H9 (cell line): ENCODE results near the gene TNK2. TPM values are rescaled to one million over a fixed set of nuclear protein-coding genes. Genes with fewer than 3 reads are reported as not detected.
"Not testable (repeated sequence)": the region's sequence is repeated elsewhere in the genome, so short reads cannot be mapped to it uniquely, and the experiment has no call there.

Experiments
- DNase-seq: peaks from one replicate; pipeline ENCODE4 v3.0.0-alpha.2; 2017
- H2AFZ ChIP-seq: one replicate; pipeline ENCODE4 v1.6.1; 2013; ENCODE audit warnings: mild to moderate bottlenecking, low read length, control low read depth, moderate library complexity
- H2AK5ac ChIP-seq: 2 replicates; pipeline ENCODE4 v1.6.1; 2013; ENCODE audit warnings: low read length, control low read depth, mixed read lengths; ENCODE audit not compliant: insufficient read length
- H2BK120ac ChIP-seq: one replicate; pipeline ENCODE4 v1.6.1; 2013; ENCODE audit warnings: low read depth, mild to moderate bottlenecking, low read length, control low read depth, inconsistent platforms; ENCODE audit not compliant: poor library complexity, severe bottlenecking
- H2BK12ac ChIP-seq: 2 replicates; pipeline ENCODE4 v1.6.1; 2013; ENCODE audit warnings: low read length, control low read depth, mixed read lengths, low read depth; ENCODE audit not compliant: insufficient read length
- H2BK15ac ChIP-seq: 2 replicates; pipeline ENCODE4 v1.6.1; 2013; ENCODE audit warnings: low read depth, low read length, control low read depth
- H2BK20ac ChIP-seq: one replicate; pipeline ENCODE4 v1.6.1; 2013; ENCODE audit warnings: low read depth, mild to moderate bottlenecking, low read length, control low read depth, inconsistent platforms; ENCODE audit not compliant: poor library complexity, severe bottlenecking
- H2BK5ac ChIP-seq: 2 replicates; pipeline ENCODE4 v1.6.1; 2013; ENCODE audit warnings: low read length, control low read depth, mixed read lengths; ENCODE audit not compliant: insufficient read length
- H3K14ac ChIP-seq: 2 replicates; pipeline ENCODE4 v1.6.1; 2013; ENCODE audit warnings: low read length, control low read depth; ENCODE audit not compliant: insufficient read depth
- H3K18ac ChIP-seq: 2 replicates; pipeline ENCODE4 v1.6.1; 2013; ENCODE audit warnings: low read depth, mild to moderate bottlenecking, mixed read lengths, low read length, control low read depth; ENCODE audit not compliant: insufficient read length
- H3K23ac ChIP-seq: 2 replicates; pipeline ENCODE4 v1.6.1; 2013; ENCODE audit warnings: low read length, control low read depth, mixed read lengths, low read depth; ENCODE audit not compliant: insufficient read length
- H3K23me2 ChIP-seq: 2 replicates; pipeline ENCODE4 v1.6.1; 2013; ENCODE audit warnings: low read depth, mild to moderate bottlenecking, mixed read lengths, low read length, control low read depth; ENCODE audit not compliant: insufficient read length, poor library complexity, severe bottlenecking
- H3K27ac ChIP-seq: 2 replicates; pipeline ENCODE4 v1.5.1; 2013; ENCODE audit warnings: low read length, control low read depth, mixed read lengths, low read depth; ENCODE audit not compliant: insufficient read length
- H3K27me3 ChIP-seq: 2 replicates; pipeline ENCODE4 v1.6.1; 2013; ENCODE audit warnings: low read length, control low read depth, inconsistent platforms; ENCODE audit not compliant: insufficient read depth
- H3K4ac ChIP-seq: 2 replicates; pipeline ENCODE4 v1.6.1; 2013; ENCODE audit warnings: low read depth, mild to moderate bottlenecking, control low read depth, inconsistent platforms, low read length, moderate library complexity
- H3K4me1 ChIP-seq: 2 replicates; pipeline ENCODE4 v1.6.1; 2013; ENCODE audit warnings: low read length, control low read depth, inconsistent platforms; ENCODE audit not compliant: insufficient read depth
- H3K4me2 ChIP-seq: 2 replicates; pipeline ENCODE4 v1.6.1; 2013; ENCODE audit warnings: low read length, control low read depth, mixed read lengths; ENCODE audit not compliant: insufficient read length, insufficient read depth
- H3K56ac ChIP-seq: 2 replicates; pipeline ENCODE4 v1.6.1; 2013; ENCODE audit warnings: low read depth, mild to moderate bottlenecking, mixed read lengths, low read length, control low read depth; ENCODE audit not compliant: insufficient read length
- H3K79me1 ChIP-seq: 2 replicates; pipeline ENCODE4 v1.6.1; 2013; ENCODE audit warnings: low read depth, mild to moderate bottlenecking, moderate library complexity, low read length, control low read depth, inconsistent platforms; ENCODE audit not compliant: insufficient read depth, poor library complexity, severe bottlenecking
- H3K79me2 ChIP-seq: 2 replicates; pipeline ENCODE4 v1.6.1; 2013; ENCODE audit warnings: low read length, control low read depth, inconsistent platforms; ENCODE audit not compliant: insufficient read depth
- H3K9ac ChIP-seq: 2 replicates; pipeline ENCODE4 v1.6.1; 2013; ENCODE audit warnings: low read length, control low read depth, mixed read lengths; ENCODE audit not compliant: insufficient read length; ENCODE audit errors: extremely low read depth
- H3K9me3 ChIP-seq: one replicate; pipeline ENCODE4 v1.6.1; 2013; ENCODE audit warnings: low read depth, low read length, inconsistent platforms; ENCODE audit not compliant: control insufficient read depth
- H3T11ph ChIP-seq: one replicate; pipeline ENCODE4 v1.6.1; 2013; ENCODE audit warnings: mild to moderate bottlenecking, low read length, control low read depth, inconsistent platforms
- H4K20me1 ChIP-seq: one replicate; pipeline ENCODE4 v1.6.1; 2013; ENCODE audit not compliant: control insufficient read depth, insufficient read length, insufficient read depth
- H4K5ac ChIP-seq: 2 replicates; pipeline ENCODE4 v1.6.1; 2013; ENCODE audit warnings: low read depth, mild to moderate bottlenecking, mixed read lengths, low read length, control low read depth; ENCODE audit not compliant: insufficient read length
- H4K8ac ChIP-seq: replicated peaks from 2 replicates; pipeline ENCODE4 v1.6.1; 2013; ENCODE audit warnings: low read length, control low read depth, mixed read lengths, low read depth; ENCODE audit not compliant: insufficient read length
- H4K91ac ChIP-seq: 2 replicates; pipeline ENCODE4 v1.6.1; 2013; ENCODE audit warnings: low read depth, mild to moderate bottlenecking, moderate library complexity, mixed read lengths, low read length, control low read depth; ENCODE audit not compliant: insufficient read length
- H3K27ac Mint-ChIP-seq, 3 experiments: 2 replicates in 2 of 3; 3 replicates in 1 of 3; pipeline ENCODE4 v1.8.0; 2020 to 2021; ENCODE audit warnings: mixed read lengths in 3 of 3, mild to moderate bottlenecking in 1 of 3, moderate library complexity in 1 of 3
- H3K27me3 Mint-ChIP-seq: 2 replicates; pipeline ENCODE4 v1.8.0; 2021; ENCODE audit warnings: low read depth, mild to moderate bottlenecking, moderate library complexity, mixed read lengths
- H3K36me3 Mint-ChIP-seq, 3 experiments: 2 replicates in 2 of 3; 3 replicates in 1 of 3; pipeline ENCODE4 v1.8.0; 2020 to 2021; ENCODE audit warnings: low read depth in 3 of 3, mixed read lengths in 3 of 3; ENCODE audit not compliant: insufficient read depth in 1 of 3
- H3K4me1 Mint-ChIP-seq, 2 experiments: 2 replicates each; pipeline ENCODE4 v1.8.0; 2020; ENCODE audit warnings: mixed read lengths in 2 of 2
- H3K4me3 Mint-ChIP-seq, 2 experiments: 2 replicates in 1 of 2; 3 replicates in 1 of 2; pipeline ENCODE4 v1.8.0; 2020 to 2021; ENCODE audit warnings: mild to moderate bottlenecking in 2 of 2, mixed read lengths in 2 of 2, moderate library complexity in 1 of 2
- H3K9me3 Mint-ChIP-seq, 2 experiments: 2 replicates in 1 of 2; 3 replicates in 1 of 2; pipeline ENCODE4 v1.8.0; 2020; ENCODE audit warnings: mild to moderate bottlenecking in 2 of 2, mixed read lengths in 2 of 2, moderate library complexity in 1 of 2
- WGBS: extraction: QIAGEN DNeasy Blood & Tissue Kit; methylation state at CpG from one replicate; pipeline ENCODE4 v1.1.7; 2013; ENCODE audit warnings: missing lambda C conversion rate, low lambda C conversion rate, mixed read lengths; ENCODE audit not compliant: insufficient read length; ENCODE audit errors: extremely low coverage; 5-methylcytosine and 5-hydroxymethylcytosine counted together
- total RNA-seq: library from RNA; stranded (reverse); gene quantifications from 2 replicates; pipeline ENCODE4 v1.2.1, GENCODE V29; 2021
- TF ChIP-seq, protein P1 (sequence below): fragments of 200-600 bp; sonication (generic); conservative IDR thresholded peaks from 3 replicates; pipeline ENCODE4 v1.8.0; 2021; ENCODE audit warnings: antibody characterized with exemption, mild to moderate bottlenecking

Gene TNK2
- total RNA-seq, 1 experiment from 2014 or later: 34.5 TPM

DNA sequence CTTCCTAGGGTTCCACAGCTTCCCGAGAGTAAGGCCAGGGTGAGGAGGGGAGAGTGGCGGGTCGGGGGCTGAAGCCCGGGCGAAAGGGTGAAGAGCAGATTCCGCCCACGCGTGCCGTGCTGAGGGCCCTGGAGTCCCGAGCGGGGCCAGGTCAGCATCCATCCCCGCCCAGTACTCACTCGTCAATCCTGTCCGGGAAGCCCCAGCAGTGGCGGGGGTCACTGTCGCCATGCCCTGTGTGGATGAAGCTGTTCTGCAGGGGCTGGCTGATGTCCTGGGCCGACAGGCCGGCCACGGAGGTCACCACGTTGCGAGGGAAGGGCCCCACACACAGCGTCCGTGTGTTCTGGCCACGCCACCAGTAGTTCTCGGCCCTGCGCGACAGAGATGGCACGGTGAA lies 36.3 kb downstream of the TNK2 start:
- H3K18ac ChIP-seq: no peak overlapping the region
- no peak overlapping the region for H3K4me2 ChIP-seq
- H4K8ac ChIP-seq: no peak overlapping the region
- peaks cover 0 to 14% (median 11%) of the 10 kb centered on the region in 3 experiments; a peak in 6 of 7 replicates for H3K36me3 Mint-ChIP-seq
- no peaks in the 10 kb centered on the region for H3K79me1 ChIP-seq
- H4K5ac ChIP-seq: no peak overlapping the region
- no peak overlapping the region for H2BK5ac ChIP-seq
- H3K23ac ChIP-seq: no peak overlapping the region
- H3K79me2 ChIP-seq: no peaks in the 10 kb centered on the region
- H3K23me2 ChIP-seq: no peaks in the 10 kb centered on the region
- no peak overlapping the region for H3K56ac ChIP-seq
- no CpG with 5 or more reads among the region's 28 CpGs for WGBS
- H3K27ac Mint-ChIP-seq: no peak overlapping the region
- no peak overlapping the region for H2BK20ac ChIP-seq
- H2AFZ ChIP-seq: no peak overlapping the region
- no peak overlapping the region for H3K14ac ChIP-seq
- no peak overlapping the region for H2BK120ac ChIP-seq
- H2AK5ac ChIP-seq: no peak overlapping the region
- no peak overlapping the region for H3K4me3 Mint-ChIP-seq
- H3K4me1 Mint-ChIP-seq: no peaks in the 10 kb centered on the region; a peak in 1 of 4 replicates
- no peaks in the 10 kb centered on the region for H3K27me3 ChIP-seq
- TF ChIP-seq, protein P1, sequence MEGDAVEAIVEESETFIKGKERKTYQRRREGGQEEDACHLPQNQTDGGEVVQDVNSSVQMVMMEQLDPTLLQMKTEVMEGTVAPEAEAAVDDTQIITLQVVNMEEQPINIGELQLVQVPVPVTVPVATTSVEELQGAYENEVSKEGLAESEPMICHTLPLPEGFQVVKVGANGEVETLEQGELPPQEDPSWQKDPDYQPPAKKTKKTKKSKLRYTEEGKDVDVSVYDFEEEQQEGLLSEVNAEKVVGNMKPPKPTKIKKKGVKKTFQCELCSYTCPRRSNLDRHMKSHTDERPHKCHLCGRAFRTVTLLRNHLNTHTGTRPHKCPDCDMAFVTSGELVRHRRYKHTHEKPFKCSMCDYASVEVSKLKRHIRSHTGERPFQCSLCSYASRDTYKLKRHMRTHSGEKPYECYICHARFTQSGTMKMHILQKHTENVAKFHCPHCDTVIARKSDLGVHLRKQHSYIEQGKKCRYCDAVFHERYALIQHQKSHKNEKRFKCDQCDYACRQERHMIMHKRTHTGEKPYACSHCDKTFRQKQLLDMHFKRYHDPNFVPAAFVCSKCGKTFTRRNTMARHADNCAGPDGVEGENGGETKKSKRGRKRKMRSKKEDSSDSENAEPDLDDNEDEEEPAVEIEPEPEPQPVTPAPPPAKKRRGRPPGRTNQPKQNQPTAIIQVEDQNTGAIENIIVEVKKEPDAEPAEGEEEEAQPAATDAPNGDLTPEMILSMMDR: no peak
- H3K4ac ChIP-seq: no peak overlapping the region
- no peak overlapping the region for H3T11ph ChIP-seq
- no peaks in the 10 kb centered on the region for H3K4me1 ChIP-seq
- no peak overlapping the region for H3K27ac ChIP-seq
- H3K27me3 Mint-ChIP-seq: no peaks in the 10 kb centered on the region
- H4K91ac ChIP-seq: no peak overlapping the region
- H3K9me3 Mint-ChIP-seq: no peaks in the 10 kb centered on the region
- H4K20me1 ChIP-seq: peaks cover 2% of the 10 kb centered on the region
- H2BK12ac ChIP-seq: no peak overlapping the region
- no peaks in the 10 kb centered on the region for H3K9me3 ChIP-seq
- H2BK15ac ChIP-seq: no peak overlapping the region
- DNase-seq: no peak
- H3K9ac ChIP-seq: no peak overlapping the region

DNA sequence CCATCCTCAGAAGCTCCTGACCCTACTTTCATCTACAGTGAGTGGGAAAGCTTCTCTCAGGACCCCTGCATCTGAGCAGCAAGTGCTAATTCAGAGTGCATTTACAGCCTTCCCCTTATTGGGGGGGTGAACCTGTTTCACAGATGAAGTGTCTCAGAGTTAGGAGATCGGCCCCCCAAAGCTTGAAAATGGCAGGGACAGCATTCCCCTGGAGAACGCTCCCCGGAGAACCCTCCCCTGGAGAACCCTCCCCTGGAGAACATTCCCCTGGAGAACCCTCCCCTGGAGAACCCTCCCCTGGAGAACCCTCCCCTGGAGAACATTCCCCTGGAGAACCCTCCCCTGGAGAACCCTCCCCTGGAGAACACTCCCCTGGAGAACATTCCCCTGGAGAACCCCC lies 36.7 kb downstream of the TNK2 start:
- not testable (repeated sequence) for H3K27me3 Mint-ChIP-seq, H2BK120ac ChIP-seq, H3K14ac ChIP-seq, H2BK20ac ChIP-seq, H3K4me1 ChIP-seq, H3K79me2 ChIP-seq, H4K91ac ChIP-seq, H3K18ac ChIP-seq, H3K27me3 ChIP-seq, H4K20me1 ChIP-seq, H3K4me1 Mint-ChIP-seq, H2AK5ac ChIP-seq, H3K4ac ChIP-seq, H3T11ph ChIP-seq, H2BK15ac ChIP-seq, H3K79me1 ChIP-seq, H2AFZ ChIP-seq, H3K9ac ChIP-seq, H3K4me3 Mint-ChIP-seq, H4K5ac ChIP-seq, DNase-seq, H3K56ac ChIP-seq, H3K23me2 ChIP-seq, H2BK5ac ChIP-seq, H3K27ac ChIP-seq, H2BK12ac ChIP-seq, H3K27ac Mint-ChIP-seq, H4K8ac ChIP-seq, H3K4me2 ChIP-seq, H3K23ac ChIP-seq, H3K9me3 ChIP-seq, H3K9me3 Mint-ChIP-seq
- H3K36me3 Mint-ChIP-seq: peaks cover 0 to 14% (median 11%) of the 10 kb centered on the region in 3 experiments; a peak in 6 of 7 replicates
- WGBS: no CpG with 5 or more reads among the region's 3 CpGs
